ENCODE results near the gene GOLGA8Q. TPM values are rescaled to one million over a fixed set of nuclear protein-coding genes. Genes with fewer than 3 reads are reported as not detected.
"Not testable (repeated sequence)": the region's sequence is repeated elsewhere in the genome, so short reads cannot be mapped to it uniquely, and the experiment has no call there.

Gene GOLGA8Q
- total RNA-seq, 1 experiment from 2014 or later, result not detected

- H3K9ac ChIP-seq (ENCODE audit: low read length); H3K27me3 ChIP-seq (ENCODE audit: low read length); H3K27ac ChIP-seq (ENCODE audit: low read length); H3K9me3 ChIP-seq (ENCODE audit: low read length); H2AFZ ChIP-seq (ENCODE audit: low read length); H4K20me1 ChIP-seq (ENCODE audit: insufficient read depth, low read depth, low read length); H3K79me2 ChIP-seq (ENCODE audit: low read length); H3K9me2 ChIP-seq (replicated peaks; ENCODE audit: insufficient read depth, low read length); H3K4me2 ChIP-seq (ENCODE audit: low read depth, low read length, poor library complexity, severe bottlenecking); H3K4me1 ChIP-seq (ENCODE audit: low read length); H3K36me3 ChIP-seq (ENCODE audit: insufficient read depth, low read length); H3K4me3 ChIP-seq (ENCODE audit: low read length): not testable (repeated sequence)
- DNase-seq, result peak; percentile 37
These were observed 15.1 kb downstream of the GOLGA8Q start for GRCh38 chr15:30566949-30567348.

GRCh38 chr15:30573012-30573491, 21.2 kb downstream of the GOLGA8Q start:
- H3K9me2 ChIP-seq (replicated peaks; ENCODE audit: insufficient read depth, low read length); DNase-seq; H3K27ac ChIP-seq (ENCODE audit: low read length); H3K27me3 ChIP-seq (ENCODE audit: low read length); H3K4me3 ChIP-seq (ENCODE audit: low read length); H2AFZ ChIP-seq (ENCODE audit: low read length); H3K79me2 ChIP-seq (ENCODE audit: low read length); H3K4me2 ChIP-seq (ENCODE audit: low read depth, low read length, poor library complexity, severe bottlenecking); H4K20me1 ChIP-seq (ENCODE audit: insufficient read depth, low read depth, low read length); H3K9me3 ChIP-seq (ENCODE audit: low read length); H3K4me1 ChIP-seq (ENCODE audit: low read length); H3K36me3 ChIP-seq (ENCODE audit: insufficient read depth, low read length); H3K9ac ChIP-seq (ENCODE audit: low read length): not testable (repeated sequence)

GRCh38 chr15:30579394-30579970, 27.6 kb downstream of the GOLGA8Q start:
- H3K4me1 ChIP-seq (ENCODE audit: low read length); H3K27ac ChIP-seq (ENCODE audit: low read length); H3K79me2 ChIP-seq (ENCODE audit: low read length); H3K36me3 ChIP-seq (ENCODE audit: insufficient read depth, low read length); H3K4me2 ChIP-seq (ENCODE audit: low read depth, low read length, poor library complexity, severe bottlenecking); H3K9ac ChIP-seq (ENCODE audit: low read length); DNase-seq; H3K9me3 ChIP-seq (ENCODE audit: low read length); H3K9me2 ChIP-seq (replicated peaks; ENCODE audit: insufficient read depth, low read length); H3K4me3 ChIP-seq (ENCODE audit: low read length); H3K27me3 ChIP-seq (ENCODE audit: low read length); H4K20me1 ChIP-seq (ENCODE audit: insufficient read depth, low read depth, low read length); H2AFZ ChIP-seq (ENCODE audit: low read length): not testable (repeated sequence)

GRCh38 chr15:30580716-30581115, 28.9 kb downstream of the GOLGA8Q start:
- not testable (repeated sequence) for H3K36me3 ChIP-seq (ENCODE audit: insufficient read depth, low read length); H3K9me3 ChIP-seq (ENCODE audit: low read length); H3K27me3 ChIP-seq (ENCODE audit: low read length); DNase-seq; H2AFZ ChIP-seq (ENCODE audit: low read length); H3K4me1 ChIP-seq (ENCODE audit: low read length); H3K27ac ChIP-seq (ENCODE audit: low read length); H4K20me1 ChIP-seq (ENCODE audit: insufficient read depth, low read depth, low read length); H3K9ac ChIP-seq (ENCODE audit: low read length); H3K4me3 ChIP-seq (ENCODE audit: low read length); H3K9me2 ChIP-seq (replicated peaks; ENCODE audit: insufficient read depth, low read length); H3K4me2 ChIP-seq (ENCODE audit: low read depth, low read length, poor library complexity, severe bottlenecking); H3K79me2 ChIP-seq (ENCODE audit: low read length)

GRCh38 chr15:30598953-30599352, 47.1 kb downstream of the GOLGA8Q start:
- not testable (repeated sequence) for DNase-seq; H3K9me3 ChIP-seq (ENCODE audit: low read length)

GRCh38 chr15:30603796-30604195, 51.9 kb downstream of the GOLGA8Q start, which contains the start of gene GOLGA8H:
TSS of gene GOLGA8H (plus strand) at chr15:30604028. CDS start at chr15:30604126, 98 bp downstream.
- H3K9me3 ChIP-seq (ENCODE audit: low read length); H3K4me1 ChIP-seq (ENCODE audit: low read length); H3K4me2 ChIP-seq (ENCODE audit: low read depth, low read length, poor library complexity, severe bottlenecking); H3K9ac ChIP-seq (ENCODE audit: low read length); H3K36me3 ChIP-seq (ENCODE audit: insufficient read depth, low read length); H4K20me1 ChIP-seq (ENCODE audit: insufficient read depth, low read depth, low read length); H3K27me3 ChIP-seq (ENCODE audit: low read length); H3K27ac ChIP-seq (ENCODE audit: low read length); H3K79me2 ChIP-seq (ENCODE audit: low read length); H3K9me2 ChIP-seq (replicated peaks; ENCODE audit: insufficient read depth, low read length); H3K4me3 ChIP-seq (ENCODE audit: low read length); H2AFZ ChIP-seq (ENCODE audit: low read length): not testable (repeated sequence)
- peak; percentile 59 for DNase-seq

More at GRCh38 chr15:30598953-30599352, 47.1 kb downstream of the GOLGA8Q start:
- not testable (repeated sequence) for H3K9ac ChIP-seq (ENCODE audit: low read length); H3K79me2 ChIP-seq (ENCODE audit: low read length); H3K4me2 ChIP-seq (ENCODE audit: low read depth, low read length, poor library complexity, severe bottlenecking); H4K20me1 ChIP-seq (ENCODE audit: insufficient read depth, low read depth, low read length); H3K27ac ChIP-seq (ENCODE audit: low read length); H3K36me3 ChIP-seq (ENCODE audit: insufficient read depth, low read length); H3K9me2 ChIP-seq (replicated peaks; ENCODE audit: insufficient read depth, low read length); H3K27me3 ChIP-seq (ENCODE audit: low read length); H3K4me1 ChIP-seq (ENCODE audit: low read length); H2AFZ ChIP-seq (ENCODE audit: low read length); H3K4me3 ChIP-seq (ENCODE audit: low read length)

Small RNA genes lying within 50 kb of the gene (small RNA-seq; reads per million reads assigned to genes)
- 0.36 reads per million for gene RF00096
- gene RN7SL796P, result not detected

Other genes with a start within 250 kb of the GOLGA8Q start
- not detected in 2 replicates for gene CHRFAM7A, start 158.5 kb upstream of the GOLGA8Q start, total RNA-seq (2014; rRNA removed; shearing (Covaris generic); ENCODE audit: low replicate concordance)
- 0.07 TPM in 1 of 2 replicates, not detected in the other for gene GOLGA8R, start 137.8 kb upstream of the GOLGA8Q start, total RNA-seq (2014; rRNA removed; shearing (Covaris generic); ENCODE audit: low replicate concordance)
- not detected in 2 replicates for gene GOLGA8H, start 52.0 kb downstream of the GOLGA8Q start, total RNA-seq (2014; rRNA removed; shearing (Covaris generic); ENCODE audit: low replicate concordance)

Measured in Karpas-422 (cell line).